Hematopoietic multipotent progenitor cell treated with erythropoietin and hydrocortisone succinate and interleukin-3 and kit ligand, for 4 days (in vitro differentiated cells): Measurements from ENCODE around the gene APOBEC3C.
"Not testable (repeated sequence)": the region's sequence is repeated elsewhere in the genome, so short reads cannot be mapped to it uniquely, and the experiment has no call there.

Experiments used
- DNase-seq: peaks from one replicate; pipeline ENCODE4 v3.0.0-alpha.2; 2015

The APOBEC3C gene

GRCh38 chr22:39024519-39025308, 10.7 kb downstream of the APOBEC3C start:
- no peak for DNase-seq

- no peak for DNase-seq
Measured at GRCh38 chr22:39026509-39027150, 12.6 kb downstream of the APOBEC3C start.

GRCh38 chr22:39027717-39028116, 13.7 kb downstream of the APOBEC3C start:
- no peak for DNase-seq

GRCh38 chr22:39028281-39028680, 14.2 kb downstream of the APOBEC3C start:
- DNase-seq, result no peak

- DNase-seq, result no peak
Measured at GRCh38 chr22:39029227-39029626, 15.2 kb downstream of the APOBEC3C start.

- no peak for DNase-seq
Measured at GRCh38 chr22:39030705-39031104, 16.6 kb downstream of the APOBEC3C start.

- not testable (repeated sequence) for DNase-seq
Measured at GRCh38 chr22:39031434-39032295, 17.6 kb downstream of the APOBEC3C start.

GRCh38 chr22:39037071-39037470, 23.0 kb downstream of the APOBEC3C start:
- DNase-seq, result not testable (repeated sequence)

GRCh38 chr22:39039306-39040126, 25.5 kb downstream of the APOBEC3C start:
- DNase-seq, result no peak

GRCh38 chr22:39040155-39040537, 26.1 kb downstream of the APOBEC3C start:
- DNase-seq, result not testable (repeated sequence)

GRCh38 chr22:39040538-39041296, 26.7 kb downstream of the APOBEC3C start, which contains the start of gene APOBEC3F:
TSS of gene APOBEC3F (plus strand) at chr22:39040864. CDS start at chr22:39040961, 97 bp downstream.
- DNase-seq, result peak; percentile 84

- no peak for DNase-seq
Measured at GRCh38 chr22:39041908-39042307, 27.9 kb downstream of the APOBEC3C start.

GRCh38 chr22:39043063-39043462, 29.0 kb downstream of the APOBEC3C start:
- not testable (repeated sequence) for DNase-seq

GRCh38 chr22:39045136-39045535, 31.1 kb downstream of the APOBEC3C start:
- DNase-seq, result not testable (repeated sequence)

GRCh38 chr22:39049486-39049885, 35.4 kb downstream of the APOBEC3C start:
- not testable (repeated sequence) for DNase-seq

- not testable (repeated sequence) for DNase-seq
Measured at GRCh38 chr22:39051844-39052495, 37.9 kb downstream of the APOBEC3C start.

GRCh38 chr22:39055658-39056057, 41.6 kb downstream of the APOBEC3C start:
- DNase-seq, result no peak

- not testable (repeated sequence) for DNase-seq
Measured at GRCh38 chr22:39061290-39061689, 47.2 kb downstream of the APOBEC3C start.

- not testable (repeated sequence) for DNase-seq
Measured at GRCh38 chr22:39061951-39062350, 47.9 kb downstream of the APOBEC3C start.

GRCh38 chr22:39063904-39064303, 49.8 kb downstream of the APOBEC3C start:
- not testable (repeated sequence) for DNase-seq
